HEK293 (cell line): ENCODE data around the gene FEV.
A peak's percentile ranks its signal among the peaks of the same experiment; 100 is the strongest.

Source experiments
- CTCF ChIA-PET: fragments of 350-600 bp; formaldehyde crosslinking; extraction: SDS; loops from one replicate; lab custom pipeline; 2021; ENCODE audit warnings: antibody characterized with exemption; lab: Yijun Ruan, JAX
- POLR2A ChIA-PET: fragments of 300-600 bp; formaldehyde crosslinking; extraction: SDS; loops from one replicate; lab custom pipeline; 2020; ENCODE audit warnings: antibody characterized with exemption, inconsistent platforms; lab: Yijun Ruan, JAX
- H3K27ac ChIP-seq: fragments of 200-500 bp; sonication (Bioruptor generic); 2 replicates; pipeline ENCODE4 v1.5.1; 2014; ENCODE audit warnings: low read depth, low read length, control low read depth, inconsistent platforms; ENCODE audit errors: extremely low read depth
- H3K36me3 ChIP-seq, 2 experiments: fragments of 200-500 bp in 1 of 2; sonication (Bioruptor generic) in 1 of 2; 1 replicate in 1 of 2; 2 replicates in 1 of 2; pipeline ENCODE4 v1.5.1; 2014 to 2017; ENCODE audit warnings: inconsistent platforms in 2 of 2, low read length in 2 of 2; ENCODE audit not compliant: control insufficient read depth in 2 of 2, insufficient read depth in 1 of 2
- H3K4me1 ChIP-seq: fragments of 200-500 bp; sonication (Bioruptor generic); 2 replicates; pipeline ENCODE4 v1.5.1; 2014; ENCODE audit warnings: mild to moderate bottlenecking, low read length, inconsistent platforms; ENCODE audit not compliant: control insufficient read depth, insufficient read depth
- H3K4me3 ChIP-seq: 2 replicates; pipeline ENCODE4 v1.5.1; 2011; ENCODE audit warnings: low read depth, mild to moderate bottlenecking, control low read depth, low read length, moderate library complexity
- H3K9me3 ChIP-seq: fragments of 200-500 bp; sonication (Bioruptor generic); 2 replicates; pipeline ENCODE4 v1.5.1; 2014; ENCODE audit warnings: low read depth, low read length, inconsistent platforms; ENCODE audit not compliant: control insufficient read depth, insufficient read depth
- BCL11A ChIP-seq: fragments of 450-650 bp; formaldehyde crosslinking; IDR thresholded peaks from 2 replicates; pipeline ENCODE4 v1.5.1; 2016; ENCODE audit warnings: low read depth, missing biosample characterization, missing genetic modification characterization
- HOXA7 ChIP-seq: sonication (generic); formaldehyde crosslinking; IDR thresholded peaks from 2 replicates; pipeline ENCODE4 v1.8.1; 2022; ENCODE audit warnings: missing genetic modification reagents, borderline replicate concordance
- KLF1 ChIP-seq: fragments of 450-650 bp; formaldehyde crosslinking; IDR thresholded peaks from 2 replicates; pipeline ENCODE4 v1.5.1; 2016; ENCODE audit warnings: missing biosample characterization, missing genetic modification characterization
- SCRT1 ChIP-seq: fragments of 450-650 bp; formaldehyde crosslinking; IDR thresholded peaks from 2 replicates; pipeline ENCODE4 v1.5.1; 2016; ENCODE audit warnings: missing biosample characterization, missing genetic modification characterization, borderline replicate concordance
- SP3 ChIP-seq: fragments of 450-650 bp; formaldehyde crosslinking; IDR thresholded peaks from 2 replicates; pipeline ENCODE4 v1.5.1; 2016; ENCODE audit warnings: missing biosample characterization, missing genetic modification characterization
- ZBTB7A ChIP-seq: fragments of 450-650 bp; formaldehyde crosslinking; IDR thresholded peaks from 2 replicates; pipeline ENCODE4 v1.5.1; 2016; ENCODE audit warnings: low read depth, missing biosample characterization, missing genetic modification characterization
- ZFHX2 ChIP-seq: fragments of 450-650 bp; formaldehyde crosslinking; conservative IDR thresholded peaks from 2 replicates; pipeline ENCODE4 v1.5.1; 2016; ENCODE audit warnings: missing biosample characterization, missing genetic modification characterization
- ZNF133 ChIP-seq: fragments of 450-650 bp; formaldehyde crosslinking; IDR thresholded peaks from 2 replicates; pipeline ENCODE4 v1.5.1; 2016; ENCODE audit warnings: missing biosample characterization, missing genetic modification characterization
- ZNF146 ChIP-seq: fragments of 450-650 bp; formaldehyde crosslinking; IDR thresholded peaks from 2 replicates; pipeline ENCODE4 v1.5.1; 2016; ENCODE audit warnings: missing biosample characterization, missing genetic modification characterization
- ZNF157 ChIP-seq: fragments of 450-650 bp; formaldehyde crosslinking; IDR thresholded peaks from 2 replicates; pipeline ENCODE4 v1.5.1; 2016; ENCODE audit warnings: missing biosample characterization, missing genetic modification characterization
- ZNF169 ChIP-seq: fragments of 450-650 bp; formaldehyde crosslinking; IDR thresholded peaks from 2 replicates; pipeline ENCODE4 v1.5.1; 2016; ENCODE audit warnings: missing biosample characterization, missing genetic modification characterization
- ZNF202 ChIP-seq: fragments of 450-650 bp; formaldehyde crosslinking; IDR thresholded peaks from 2 replicates; pipeline ENCODE4 v1.5.1; 2016; ENCODE audit warnings: missing biosample characterization, missing genetic modification characterization, borderline replicate concordance
- ZNF214 ChIP-seq: fragments of 450-650 bp; formaldehyde crosslinking; IDR thresholded peaks from 2 replicates; pipeline ENCODE4 v1.5.1; 2017; ENCODE audit warnings: missing biosample characterization, mild to moderate bottlenecking, missing genetic modification characterization, borderline replicate concordance
- ZNF292 ChIP-seq: fragments of 450-650 bp; formaldehyde crosslinking; IDR thresholded peaks from 2 replicates; pipeline ENCODE4 v1.5.1; 2016; ENCODE audit warnings: low read depth, missing biosample characterization, missing genetic modification characterization, borderline replicate concordance
- ZNF335 ChIP-seq: fragments of 450-650 bp; formaldehyde crosslinking; conservative IDR thresholded peaks from 2 replicates; pipeline ENCODE4 v1.5.1; 2016; ENCODE audit warnings: missing biosample characterization, missing genetic modification characterization
- ZNF341 ChIP-seq: fragments of 450-650 bp; formaldehyde crosslinking; IDR thresholded peaks from 2 replicates; pipeline ENCODE4; 2016; ENCODE audit warnings: low read depth, missing biosample characterization, missing genetic modification characterization
- ZNF433 ChIP-seq: fragments of 450-650 bp; formaldehyde crosslinking; IDR thresholded peaks from 2 replicates; pipeline ENCODE4 v1.5.1; 2016; ENCODE audit warnings: missing biosample characterization, missing genetic modification characterization, low read depth
- ZNF501 ChIP-seq: fragments of 450-650 bp; formaldehyde crosslinking; IDR thresholded peaks from 2 replicates; pipeline ENCODE4 v1.5.1; 2016; ENCODE audit warnings: missing biosample characterization, missing genetic modification characterization
- ZNF530 ChIP-seq: fragments of 450-650 bp; formaldehyde crosslinking; IDR thresholded peaks from 2 replicates; pipeline ENCODE4 v1.5.1; 2016; ENCODE audit warnings: low read depth, missing biosample characterization, missing genetic modification characterization
- ZNF596 ChIP-seq: fragments of 450-650 bp; IDR thresholded peaks from 2 replicates; pipeline ENCODE4 v1.5.0; 2018; ENCODE audit warnings: missing biosample characterization, mild to moderate bottlenecking, missing genetic modification characterization, moderate library complexity
- ZNF747 ChIP-seq: fragments of 450-650 bp; formaldehyde crosslinking; IDR thresholded peaks from 2 replicates; pipeline ENCODE4 v1.5.1; 2016; ENCODE audit warnings: missing biosample characterization, missing genetic modification characterization
- ZNF776 ChIP-seq: fragments of 450-650 bp; formaldehyde crosslinking; IDR thresholded peaks from 2 replicates; pipeline ENCODE4 v1.5.0; 2017; ENCODE audit warnings: missing biosample characterization, missing genetic modification characterization, borderline replicate concordance
- TF ChIP-seq, protein P1 (sequence below): fragments of 450-650 bp; formaldehyde crosslinking; IDR thresholded peaks from 2 replicates; pipeline ENCODE4 v1.5.1; 2016; ENCODE audit warnings: missing biosample characterization, missing genetic modification characterization
- TF ChIP-seq, protein P2 (sequence below): fragments of 450-650 bp; formaldehyde crosslinking; optimal IDR thresholded peaks from 2 replicates; pipeline ENCODE3; 2016; ENCODE audit warnings: missing biosample characterization, mild to moderate bottlenecking, missing genetic modification characterization
- TF ChIP-seq, protein P3 (sequence below): fragments of 450-650 bp; formaldehyde crosslinking; IDR thresholded peaks from 2 replicates; pipeline ENCODE4 v1.5.0; 2017; ENCODE audit warnings: missing biosample characterization, missing genetic modification characterization, borderline replicate concordance
- TF ChIP-seq, protein P4 (sequence below): fragments of 450-650 bp; IDR thresholded peaks from 2 replicates; pipeline ENCODE4 v1.5.1; 2018; ENCODE audit warnings: missing biosample characterization, missing genetic modification characterization

FEV gene

DNA sequence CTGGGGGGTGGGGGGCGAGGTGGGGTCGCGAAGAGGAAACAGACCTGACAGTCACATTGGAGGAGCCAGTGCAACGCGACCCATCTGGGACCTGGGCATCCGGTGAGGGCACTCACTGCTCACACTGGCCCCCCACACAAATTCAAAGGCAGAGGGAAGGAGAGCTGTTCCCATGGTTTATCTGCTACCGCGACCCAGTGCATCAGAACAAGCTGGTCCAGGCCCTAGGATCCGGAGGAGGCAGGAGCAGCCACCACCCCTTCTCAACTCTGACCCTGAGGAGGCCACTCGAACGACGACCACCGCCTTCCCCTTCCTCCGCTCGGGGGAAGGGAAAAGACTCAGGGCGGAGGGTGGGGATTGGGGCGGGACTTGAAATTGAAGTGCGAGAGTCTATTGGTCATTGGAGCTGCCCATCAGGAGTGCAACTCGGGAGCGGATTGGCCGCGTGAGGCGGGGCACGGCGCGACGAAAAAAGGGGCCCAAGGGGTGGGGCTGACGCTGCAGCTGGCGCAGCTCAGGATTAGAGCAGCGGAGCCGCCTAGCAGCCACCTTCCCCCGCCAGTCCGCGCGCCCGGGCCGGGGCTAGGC is 25.7 kb downstream of the FEV start, which contains the start of gene CDK5R2 (continued):
- TF ChIP-seq ZNF214 (tag by site-specific recombination) (no peak), ZNF292 (tag by site-specific recombination) (no peak), SCRT1 (tag by site-specific recombination) (no peak), ZNF157 (tag by site-specific recombination) (no peak), ZNF146 (no peak), KLF1 (tag by site-specific recombination) (0 out of 2 replicates have a peak, but pooled peaks have one; percentile 9), ZNF341 (tag by site-specific recombination) (peak; percentile 38; the same call in 1 of the 2 replicates), ZNF433 (no peak), ZNF169 (tag by site-specific recombination) (no peak), ZNF776 (tag by site-specific recombination) (no peak), ZNF530 (no peak), ZNF501 (peak; percentile 19; the same call in 1 of the 2 replicates), ZNF747 (tag by site-specific recombination) (no peak), SP3 (tag by site-specific recombination) (peak; percentile 63), ZBTB7A (0 out of 2 replicates have a peak, but pooled peaks have one; percentile 22), BCL11A (tag by site-specific recombination) (no peak; the same call in 1 of the 2 replicates)
- TF ChIP-seq, protein P1, sequence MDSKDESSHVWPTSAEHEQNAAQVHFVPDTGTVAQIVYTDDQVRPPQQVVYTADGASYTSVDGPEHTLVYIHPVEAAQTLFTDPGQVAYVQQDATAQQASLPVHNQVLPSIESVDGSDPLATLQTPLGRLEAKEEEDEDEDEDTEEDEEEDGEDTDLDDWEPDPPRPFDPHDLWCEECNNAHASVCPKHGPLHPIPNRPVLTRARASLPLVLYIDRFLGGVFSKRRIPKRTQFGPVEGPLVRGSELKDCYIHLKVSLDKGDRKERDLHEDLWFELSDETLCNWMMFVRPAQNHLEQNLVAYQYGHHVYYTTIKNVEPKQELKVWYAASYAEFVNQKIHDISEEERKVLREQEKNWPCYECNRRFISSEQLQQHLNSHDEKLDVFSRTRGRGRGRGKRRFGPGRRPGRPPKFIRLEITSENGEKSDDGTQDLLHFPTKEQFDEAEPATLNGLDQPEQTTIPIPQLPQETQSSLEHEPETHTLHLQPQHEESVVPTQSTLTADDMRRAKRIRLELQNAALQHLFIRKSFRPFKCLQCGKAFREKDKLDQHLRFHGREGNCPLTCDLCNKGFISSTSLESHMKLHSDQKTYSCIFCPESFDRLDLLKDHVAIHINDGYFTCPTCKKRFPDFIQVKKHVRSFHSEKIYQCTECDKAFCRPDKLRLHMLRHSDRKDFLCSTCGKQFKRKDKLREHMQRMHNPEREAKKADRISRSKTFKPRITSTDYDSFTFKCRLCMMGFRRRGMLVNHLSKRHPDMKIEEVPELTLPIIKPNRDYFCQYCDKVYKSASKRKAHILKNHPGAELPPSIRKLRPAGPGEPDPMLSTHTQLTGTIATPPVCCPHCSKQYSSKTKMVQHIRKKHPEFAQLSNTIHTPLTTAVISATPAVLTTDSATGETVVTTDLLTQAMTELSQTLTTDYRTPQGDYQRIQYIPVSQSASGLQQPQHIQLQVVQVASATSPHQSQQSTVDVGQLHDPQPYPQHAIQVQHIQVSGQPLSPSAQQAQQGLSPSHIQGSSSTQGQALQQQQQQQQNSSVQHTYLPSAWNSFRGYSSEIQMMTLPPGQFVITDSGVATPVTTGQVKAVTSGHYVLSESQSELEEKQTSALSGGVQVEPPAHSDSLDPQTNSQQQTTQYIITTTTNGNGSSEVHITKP (tag by site-specific recombination) = peak; percentile 79
- TF ChIP-seq, protein P2, sequence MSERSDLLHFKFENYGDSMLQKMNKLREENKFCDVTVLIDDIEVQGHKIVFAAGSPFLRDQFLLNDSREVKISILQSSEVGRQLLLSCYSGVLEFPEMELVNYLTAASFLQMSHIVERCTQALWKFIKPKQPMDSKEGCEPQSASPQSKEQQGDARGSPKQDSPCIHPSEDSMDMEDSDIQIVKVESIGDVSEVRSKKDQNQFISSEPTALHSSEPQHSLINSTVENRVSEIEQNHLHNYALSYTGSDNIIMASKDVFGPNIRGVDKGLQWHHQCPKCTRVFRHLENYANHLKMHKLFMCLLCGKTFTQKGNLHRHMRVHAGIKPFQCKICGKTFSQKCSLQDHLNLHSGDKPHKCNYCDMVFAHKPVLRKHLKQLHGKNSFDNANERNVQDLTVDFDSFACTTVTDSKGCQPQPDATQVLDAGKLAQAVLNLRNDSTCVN = peak; percentile 26

DNA sequence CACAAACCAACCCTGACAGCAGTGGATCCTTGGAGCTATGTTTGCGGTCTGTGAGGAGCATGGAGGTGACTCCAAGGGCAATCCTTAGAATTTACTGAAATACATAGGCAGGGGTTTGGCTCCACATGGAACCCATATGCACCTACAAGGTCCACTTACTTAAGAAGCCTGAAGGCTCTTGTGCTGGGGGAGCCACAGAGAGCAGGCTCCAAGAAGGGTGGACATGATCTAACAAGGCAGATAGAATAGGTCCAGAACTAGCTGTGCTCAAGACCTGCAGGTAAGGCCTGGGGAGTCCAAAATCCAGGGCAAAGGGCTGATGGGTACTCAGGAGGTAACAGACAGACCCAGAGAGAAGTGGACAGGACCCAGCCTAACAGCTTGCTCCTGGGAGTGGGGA is 26.7 kb downstream of the FEV start:
- H3K9me3 ChIP-seq = no peaks in the 10 kb centered on the region
- CTCF ChIA-PET = interaction anchor here (0.6 to 1.5 kb wide), 6 partner anchors 18 to 455 kb away, joined by 3 to 12 read pairs (median 3); partner anchors contain the start of gene CFAP65
- no peak overlapping the region for H3K27ac ChIP-seq
- no peaks in the 10 kb centered on the region for H3K36me3 ChIP-seq
- TF ChIP-seq ZNF133 (tag by site-specific recombination) (no peak), ZFHX2 (tag by site-specific recombination) (no peak), ZNF596 (tag by site-specific recombination) (no peak), ZNF501 (no peak), HOXA7 (no peak), ZNF335 (tag by site-specific recombination) (no peak), ZNF202 (tag by site-specific recombination) (no peak)
- TF ChIP-seq, protein P3, sequence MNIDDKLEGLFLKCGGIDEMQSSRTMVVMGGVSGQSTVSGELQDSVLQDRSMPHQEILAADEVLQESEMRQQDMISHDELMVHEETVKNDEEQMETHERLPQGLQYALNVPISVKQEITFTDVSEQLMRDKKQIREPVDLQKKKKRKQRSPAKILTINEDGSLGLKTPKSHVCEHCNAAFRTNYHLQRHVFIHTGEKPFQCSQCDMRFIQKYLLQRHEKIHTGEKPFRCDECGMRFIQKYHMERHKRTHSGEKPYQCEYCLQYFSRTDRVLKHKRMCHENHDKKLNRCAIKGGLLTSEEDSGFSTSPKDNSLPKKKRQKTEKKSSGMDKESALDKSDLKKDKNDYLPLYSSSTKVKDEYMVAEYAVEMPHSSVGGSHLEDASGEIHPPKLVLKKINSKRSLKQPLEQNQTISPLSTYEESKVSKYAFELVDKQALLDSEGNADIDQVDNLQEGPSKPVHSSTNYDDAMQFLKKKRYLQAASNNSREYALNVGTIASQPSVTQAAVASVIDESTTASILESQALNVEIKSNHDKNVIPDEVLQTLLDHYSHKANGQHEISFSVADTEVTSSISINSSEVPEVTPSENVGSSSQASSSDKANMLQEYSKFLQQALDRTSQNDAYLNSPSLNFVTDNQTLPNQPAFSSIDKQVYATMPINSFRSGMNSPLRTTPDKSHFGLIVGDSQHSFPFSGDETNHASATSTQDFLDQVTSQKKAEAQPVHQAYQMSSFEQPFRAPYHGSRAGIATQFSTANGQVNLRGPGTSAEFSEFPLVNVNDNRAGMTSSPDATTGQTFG (tag by site-specific recombination) = no peak
- TF ChIP-seq, protein P4, sequence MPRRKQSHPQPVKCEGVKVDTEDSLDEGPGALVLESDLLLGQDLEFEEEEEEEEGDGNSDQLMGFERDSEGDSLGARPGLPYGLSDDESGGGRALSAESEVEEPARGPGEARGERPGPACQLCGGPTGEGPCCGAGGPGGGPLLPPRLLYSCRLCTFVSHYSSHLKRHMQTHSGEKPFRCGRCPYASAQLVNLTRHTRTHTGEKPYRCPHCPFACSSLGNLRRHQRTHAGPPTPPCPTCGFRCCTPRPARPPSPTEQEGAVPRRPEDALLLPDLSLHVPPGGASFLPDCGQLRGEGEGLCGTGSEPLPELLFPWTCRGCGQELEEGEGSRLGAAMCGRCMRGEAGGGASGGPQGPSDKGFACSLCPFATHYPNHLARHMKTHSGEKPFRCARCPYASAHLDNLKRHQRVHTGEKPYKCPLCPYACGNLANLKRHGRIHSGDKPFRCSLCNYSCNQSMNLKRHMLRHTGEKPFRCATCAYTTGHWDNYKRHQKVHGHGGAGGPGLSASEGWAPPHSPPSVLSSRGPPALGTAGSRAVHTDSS (tag by site-specific recombination) = no peak
- no peak overlapping the region for H3K4me3 ChIP-seq
- peaks cover 9% of the 10 kb centered on the region for H3K4me1 ChIP-seq
- POLR2A ChIA-PET = no interaction called here
